ENCODE data around the gene CBL. TPM values are rescaled to one million over a fixed set of nuclear protein-coding genes. Genes with fewer than 3 reads are reported as not detected.

The CBL gene
- polyA plus RNA-seq, 3 donors = 1.7 to 7.3 (median 5.8) TPM

DNA sequence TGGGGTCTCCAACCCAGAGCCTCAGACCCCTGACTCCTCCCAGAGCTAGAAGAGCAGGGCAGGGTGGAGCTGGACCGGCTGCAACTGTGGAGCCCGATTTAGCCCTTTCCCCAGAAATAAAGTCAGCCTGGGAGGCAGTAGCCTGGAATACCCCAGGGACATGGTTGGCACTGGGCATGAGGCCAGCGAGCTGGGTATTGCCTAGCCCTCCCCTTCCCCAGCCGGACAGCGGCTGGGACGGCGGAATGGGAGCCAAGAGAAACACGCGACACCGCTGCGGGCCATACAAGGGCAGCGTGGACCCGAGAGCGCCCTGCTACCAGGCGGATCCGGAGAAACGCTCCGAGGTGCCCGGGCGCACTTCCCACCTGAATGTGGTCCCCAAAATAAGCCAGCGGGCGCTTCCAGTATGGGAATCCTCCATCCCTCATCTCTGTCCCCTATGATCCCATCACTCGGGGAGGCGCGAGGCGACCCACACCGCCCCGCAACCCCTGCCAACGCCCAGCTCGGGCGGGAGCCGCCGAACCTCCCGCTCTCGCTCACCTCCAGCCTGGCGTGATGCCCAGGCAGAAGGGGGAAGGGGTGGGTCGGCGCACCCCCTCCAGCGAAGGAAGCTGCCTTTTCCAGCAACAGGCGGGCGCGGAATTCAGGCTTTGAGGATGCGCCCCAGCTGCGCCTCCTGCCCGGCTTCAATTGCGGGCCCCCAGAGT, 110.0 kb downstream of the CBL start:
- H3K27ac ChIP-seq (ENCODE audit: low read depth, low read length) = peak overlapping the region; percentile 39
- WGBS, 3 donors = 0 to 1% (median 1%) methylated on average over 33 to 46 of the region's 46 CpGs

DNA sequence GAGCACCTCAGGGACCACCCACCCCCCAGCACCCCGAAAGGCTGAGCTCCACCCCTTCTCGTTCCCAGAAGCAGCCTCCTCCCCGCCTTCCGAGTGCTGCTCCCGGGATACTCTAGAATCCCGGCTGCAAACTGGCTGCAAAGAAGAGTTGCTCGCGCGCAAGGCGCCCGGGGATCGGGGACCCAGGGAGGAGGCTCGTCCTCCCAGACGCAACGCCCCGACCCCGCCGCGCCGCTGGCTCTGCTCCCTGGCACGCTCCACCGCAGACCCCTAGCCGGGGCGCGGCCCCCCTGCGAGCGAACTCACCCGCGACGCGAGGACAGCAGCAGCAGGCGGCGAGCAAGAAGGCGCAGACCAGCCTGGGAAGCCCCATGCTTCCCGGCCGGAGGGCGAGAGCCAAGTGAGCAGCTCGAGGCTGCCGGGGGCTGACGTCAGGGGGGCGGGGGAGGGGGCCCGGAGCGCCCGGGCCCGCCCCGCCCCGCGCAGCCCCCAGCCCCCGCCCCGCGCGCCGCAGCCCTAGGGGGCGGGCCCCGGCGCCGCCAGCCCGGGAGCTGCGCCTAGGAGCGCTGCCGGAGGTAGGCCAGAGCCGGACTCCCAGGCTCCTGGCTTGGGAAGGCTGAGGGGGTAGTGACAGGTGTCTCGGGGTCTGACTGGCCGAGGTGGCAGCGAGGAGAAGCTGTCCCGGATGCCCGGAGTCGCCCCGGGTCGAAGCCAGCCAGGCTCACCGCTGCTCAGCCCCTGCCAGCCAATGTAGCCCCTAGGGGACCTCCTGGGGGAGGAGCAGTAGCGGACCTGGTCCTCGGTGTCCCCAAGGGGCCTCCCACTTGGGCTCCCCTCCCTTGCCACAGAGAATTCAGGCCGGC, 110.8 kb downstream of the CBL start, which contains the start of gene MCAM:
Gene MCAM, minus strand, starts transcription at position 402 of the 863 bp plus-strand sequence. Its CDS starts 29 bp downstream, at position 373.
- WGBS, 3 donors = 2 to 5% (median 3%) methylated on average over 58 to 74 of the region's 74 CpGs
- peak within 1 kb of the TSS; percentile 39 for H3K27ac ChIP-seq (ENCODE audit: low read depth, low read length)

DNA sequence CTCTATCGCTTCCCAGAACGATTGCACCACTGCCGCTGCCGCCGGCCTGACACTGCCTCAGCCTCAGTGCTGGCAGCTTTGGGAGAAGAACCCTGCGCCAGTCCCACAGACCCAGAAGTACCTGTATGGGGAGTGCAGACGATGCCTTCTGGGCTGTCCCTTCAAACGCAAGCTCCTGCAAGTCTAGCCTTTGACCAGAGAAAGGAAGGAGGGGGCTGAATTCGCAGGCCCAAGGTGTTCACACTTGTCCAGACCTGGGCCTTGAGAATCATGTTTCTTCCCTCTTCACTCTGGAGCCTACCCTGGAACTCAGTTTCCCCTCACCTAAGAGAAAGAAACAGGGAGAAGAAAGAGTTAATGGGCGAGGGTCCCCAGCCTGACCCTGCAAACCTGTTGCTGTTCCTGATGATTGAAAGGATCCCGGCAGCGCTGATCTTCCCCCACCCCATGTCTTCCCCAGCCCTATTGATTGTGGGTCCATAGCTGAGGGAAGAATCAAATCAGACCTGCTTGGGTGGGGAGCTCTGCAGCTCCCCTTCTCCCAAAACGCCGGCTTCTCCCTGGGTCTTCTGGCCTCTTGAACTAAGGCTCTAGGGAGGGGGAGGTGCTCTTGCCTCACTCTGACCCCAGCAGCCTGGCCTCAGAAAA, 111.6 kb downstream of the CBL start:
- 53 to 77% (median 57%) methylated on average over 14 of the region's 14 CpGs for WGBS, 3 donors
- H3K27ac ChIP-seq (ENCODE audit: low read depth, low read length) = no peak overlapping the region

DNA sequence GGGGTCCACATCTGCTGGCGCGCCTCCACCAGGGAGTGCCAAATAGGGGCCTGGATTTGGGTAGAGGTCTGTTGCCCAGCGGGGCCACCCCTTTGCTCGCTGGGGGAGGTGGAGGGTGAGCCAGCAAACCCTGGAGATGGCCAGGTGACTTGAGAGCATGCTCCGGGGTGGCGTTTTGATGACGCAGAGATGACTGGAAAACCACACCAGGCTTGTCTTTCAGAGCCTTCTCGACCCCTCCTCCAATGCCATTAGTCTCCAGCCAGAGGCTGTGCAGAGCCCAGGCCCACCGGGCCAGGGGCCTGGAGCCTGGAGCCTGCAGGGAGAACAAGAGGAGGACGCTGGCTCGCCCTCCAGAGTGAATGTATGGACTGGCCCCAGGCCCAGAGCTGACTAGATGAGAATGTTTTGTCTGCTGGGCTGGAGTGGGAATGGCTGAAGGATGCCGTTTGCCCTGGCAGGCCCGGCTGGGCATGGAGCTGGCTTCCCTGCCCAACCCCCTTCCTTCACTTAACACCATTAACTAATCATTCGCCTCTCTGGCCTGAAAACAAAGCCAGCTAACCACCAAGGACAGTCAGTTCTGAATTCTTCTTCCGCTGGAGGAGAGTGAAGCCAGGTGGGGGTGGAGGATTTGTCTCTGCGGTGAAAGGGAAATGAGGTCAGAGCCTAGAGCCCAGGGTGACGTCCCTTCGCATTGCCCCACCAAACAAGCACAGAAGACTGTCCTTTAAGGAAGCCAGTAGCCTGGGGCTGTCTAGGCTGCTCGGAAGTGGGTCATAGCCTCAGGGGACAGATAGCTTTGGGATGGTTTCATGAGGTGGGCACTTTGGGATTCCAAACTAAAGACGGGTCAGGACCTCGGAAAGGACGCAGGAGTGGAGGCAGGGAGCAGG, 112.3 kb downstream of the CBL start:
- 54 to 69% (median 58%) methylated on average over 22 of the region's 22 CpGs for WGBS, 3 donors
- no peak overlapping the region for H3K27ac ChIP-seq (ENCODE audit: low read depth, low read length)

DNA sequence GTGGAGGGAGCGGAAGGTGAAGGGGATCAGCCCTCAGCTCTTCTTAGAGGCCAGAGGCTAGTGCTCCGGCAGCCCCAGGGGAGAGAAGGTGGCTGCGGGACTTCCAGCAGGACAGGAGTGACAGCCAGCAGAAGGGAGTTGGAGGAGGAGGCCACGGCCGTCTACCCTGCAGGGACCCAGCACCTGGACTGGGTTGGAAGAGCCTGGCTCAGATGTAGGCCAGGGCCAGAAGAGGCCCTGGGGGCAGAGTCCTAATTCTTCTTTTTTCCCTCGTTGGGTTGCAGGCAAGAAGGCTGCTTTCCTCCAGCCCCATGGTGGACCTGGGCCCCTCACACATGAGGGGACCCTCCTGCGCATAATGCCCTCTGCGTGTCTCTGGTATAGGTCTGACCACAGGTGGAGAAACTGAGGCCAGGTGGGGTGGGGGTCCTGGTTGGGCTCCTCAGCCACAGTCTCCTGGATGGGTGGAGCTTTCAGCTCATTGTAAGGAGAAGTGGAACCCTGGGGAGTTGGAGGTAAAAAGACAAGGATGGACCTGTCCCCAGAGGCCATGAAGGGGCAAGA, 113.1 kb downstream of the CBL start:
- peak overlapping the region; percentile 53 for H3K27ac ChIP-seq (ENCODE audit: low read depth, low read length)
- WGBS, 3 donors = 71 to 90% (median 75%) methylated on average over 7 to 8 of the region's 8 CpGs

DNA sequence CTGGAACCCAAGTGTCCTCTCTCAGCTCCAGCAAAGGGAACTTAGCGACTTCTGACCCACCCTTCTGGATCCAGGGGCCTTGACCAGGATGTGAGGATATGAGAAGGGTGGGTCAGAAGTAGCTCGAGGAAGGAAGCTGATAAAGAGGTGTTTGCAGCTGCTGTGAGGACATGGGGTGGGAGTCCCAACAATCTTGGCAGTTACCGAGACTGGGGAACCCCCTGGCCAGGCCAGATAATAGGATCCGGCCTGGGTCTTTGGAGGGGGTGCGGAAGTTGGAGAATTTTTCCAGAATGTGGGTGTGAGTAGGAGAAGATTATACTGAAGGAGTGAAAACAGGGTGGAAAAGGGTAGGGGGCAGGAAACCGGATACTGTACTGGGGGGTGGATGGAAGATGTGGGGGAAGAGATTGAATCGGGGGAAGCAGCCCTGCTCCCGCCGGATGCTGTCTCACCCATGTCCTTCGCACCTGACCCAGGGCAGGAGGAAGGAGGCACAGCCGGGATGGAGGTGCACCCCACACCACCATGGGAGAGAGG, 113.6 kb downstream of the CBL start:
- H3K27ac ChIP-seq (ENCODE audit: low read depth, low read length) = peak overlapping the region; percentile 53
- 48 to 84% (median 51%) methylated on average over 11 of the region's 11 CpGs for WGBS, 3 donors

- peak overlapping the region; percentile 44 for H3K27ac ChIP-seq (ENCODE audit: low read depth, low read length)
- 34 to 62% (median 36%) methylated on average over 14 to 17 of the region's 17 CpGs for WGBS, 3 donors
These were observed 114.2 kb downstream of the CBL start for GRCh38 chr11:119320240-119320775.

DNA sequence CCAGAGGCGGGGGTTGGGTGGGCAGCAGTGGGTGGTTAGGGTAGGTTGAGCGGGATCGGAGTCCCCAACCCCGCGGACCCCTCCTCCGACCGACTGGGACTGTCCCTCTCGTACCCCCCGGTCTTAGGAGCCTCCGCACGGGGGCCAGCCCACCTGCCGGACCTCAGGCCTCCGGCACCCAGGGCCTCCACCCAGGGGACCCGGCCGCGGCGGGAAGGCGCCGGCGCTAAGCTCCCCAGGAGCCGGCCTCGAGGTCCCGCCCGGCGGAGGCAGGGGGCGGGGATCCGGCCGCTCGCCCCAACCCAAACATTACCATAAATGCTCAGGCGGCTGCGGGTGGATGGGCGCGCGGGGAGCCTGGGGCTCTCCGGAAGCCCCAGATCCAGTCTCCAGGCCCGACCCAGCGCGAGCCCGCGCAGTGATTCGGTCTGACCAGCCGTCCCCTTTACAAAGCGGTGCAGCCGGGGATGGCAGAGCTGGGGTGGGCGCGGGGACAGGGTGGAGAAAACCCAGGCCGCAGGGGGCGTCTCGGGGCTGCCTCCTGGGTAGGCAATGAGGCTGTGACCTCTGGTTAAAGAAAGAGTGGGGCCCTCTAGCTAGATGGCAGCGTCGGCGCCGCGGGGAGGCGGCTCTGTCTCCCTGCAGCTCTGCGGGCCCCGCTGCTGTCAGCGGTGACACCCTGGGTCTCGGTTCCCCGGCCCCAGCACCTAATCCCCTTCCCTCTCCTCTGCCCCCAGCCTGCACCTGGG, 114.8 kb downstream of the CBL start:
- WGBS, 3 donors = 1 to 4% (median 3%) methylated on average over 42 to 60 of the region's 60 CpGs
- peak overlapping the region; percentile 44 for H3K27ac ChIP-seq (ENCODE audit: low read depth, low read length)

DNA sequence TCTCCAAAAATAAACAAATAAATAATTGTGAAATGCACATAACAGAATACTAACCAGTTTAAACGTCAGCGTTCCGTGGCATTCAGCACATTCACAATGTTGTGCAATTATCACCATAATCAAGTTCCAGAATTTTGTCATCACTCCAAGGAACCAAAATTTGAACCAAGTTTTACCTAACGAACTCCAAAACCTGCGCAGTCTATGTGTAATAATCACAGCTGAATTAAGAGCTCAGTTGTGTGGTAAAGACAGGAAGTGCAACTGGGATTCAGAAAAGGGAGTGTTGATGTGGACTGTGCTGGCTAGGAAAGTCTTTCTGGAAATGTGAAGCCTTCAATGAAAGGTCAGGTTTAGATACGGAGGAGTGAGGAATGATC, 116.2 kb downstream of the CBL start:
- 37 to 61% (median 43%) methylated on average over 6 of the region's 6 CpGs for WGBS, 3 donors
- H3K27ac ChIP-seq (ENCODE audit: low read depth, low read length) = no peak overlapping the region

DNA sequence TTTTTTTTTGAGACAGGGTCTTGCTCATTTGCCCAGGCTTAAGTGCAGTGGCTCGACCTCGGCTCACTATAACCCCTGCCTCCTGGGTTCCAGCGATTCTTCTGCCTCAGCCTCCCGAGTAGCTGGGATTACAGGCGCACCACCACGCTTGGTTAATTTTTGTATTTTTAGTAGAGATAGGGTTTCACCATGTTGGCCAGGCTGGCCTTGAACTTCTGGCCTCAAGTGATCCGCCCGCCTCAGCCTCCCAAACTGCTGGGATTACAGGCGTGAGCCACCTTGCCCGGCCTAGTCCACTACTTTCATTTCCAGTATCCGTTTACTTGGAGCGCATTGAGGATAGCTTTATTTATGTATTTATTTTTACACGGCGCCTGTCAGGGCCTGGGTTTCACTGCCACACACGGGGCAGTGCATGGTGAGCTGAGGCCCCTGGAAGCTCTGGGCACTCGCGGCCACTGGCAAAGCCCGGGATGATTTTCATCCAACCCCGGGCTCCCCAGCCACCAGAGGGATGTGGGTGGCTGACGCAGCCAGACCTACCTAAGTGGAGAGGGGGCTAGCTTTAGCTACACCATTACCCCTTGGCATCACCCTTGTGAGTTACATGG, 116.9 kb downstream of the CBL start:
- H3K27ac ChIP-seq (ENCODE audit: low read depth, low read length) = no peak overlapping the region
- 84 to 86% (median 85%) methylated on average over 20 of the region's 20 CpGs for WGBS, 3 donors

GRCh38 chr11:119323532-119324033, 117.4 kb downstream of the CBL start:
- WGBS, 3 donors = 17 to 20% (median 18%) methylated on average over 8 of the region's 8 CpGs
- no peak overlapping the region for H3K27ac ChIP-seq (ENCODE audit: low read depth, low read length)

DNA sequence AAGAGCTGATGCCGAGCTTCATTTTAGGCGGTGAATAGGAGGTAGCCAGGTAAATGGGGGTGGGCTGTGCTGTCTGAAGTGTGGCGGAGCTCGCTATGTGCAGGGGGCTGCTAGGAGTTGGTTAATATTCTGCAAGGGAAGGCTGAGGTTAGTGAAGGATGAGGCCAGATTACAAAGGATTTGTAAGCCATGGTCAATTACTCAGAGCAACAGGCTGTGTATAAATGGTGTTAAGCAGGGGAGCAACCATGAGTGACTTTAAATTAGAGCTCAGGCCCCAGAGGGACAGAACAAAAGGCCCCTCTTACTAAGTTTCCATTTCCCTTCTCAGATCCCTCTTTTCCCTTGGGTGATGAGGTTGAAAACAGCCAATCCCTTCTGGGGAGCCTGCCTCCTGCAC, 118.0 kb downstream of the CBL start:
- 49 to 68% (median 57%) methylated on average over 4 of the region's 4 CpGs for WGBS, 3 donors
- no peak overlapping the region for H3K27ac ChIP-seq (ENCODE audit: low read depth, low read length)

GRCh38 chr11:119329320-119329719, 123.2 kb downstream of the CBL start:
- no peak overlapping the region for H3K27ac ChIP-seq (ENCODE audit: low read depth, low read length)
- WGBS, 3 donors = 58 to 69% (median 63%) methylated on average over 2 of the region's 2 CpGs

- no peak overlapping the region for H3K27ac ChIP-seq (ENCODE audit: low read depth, low read length)
- WGBS, 3 donors = 29 to 41% (median 37%) methylated on average over 1 of the region's 1 CpG
These were observed 124.1 kb downstream of the CBL start for GRCh38 chr11:119330237-119330636.

DNA sequence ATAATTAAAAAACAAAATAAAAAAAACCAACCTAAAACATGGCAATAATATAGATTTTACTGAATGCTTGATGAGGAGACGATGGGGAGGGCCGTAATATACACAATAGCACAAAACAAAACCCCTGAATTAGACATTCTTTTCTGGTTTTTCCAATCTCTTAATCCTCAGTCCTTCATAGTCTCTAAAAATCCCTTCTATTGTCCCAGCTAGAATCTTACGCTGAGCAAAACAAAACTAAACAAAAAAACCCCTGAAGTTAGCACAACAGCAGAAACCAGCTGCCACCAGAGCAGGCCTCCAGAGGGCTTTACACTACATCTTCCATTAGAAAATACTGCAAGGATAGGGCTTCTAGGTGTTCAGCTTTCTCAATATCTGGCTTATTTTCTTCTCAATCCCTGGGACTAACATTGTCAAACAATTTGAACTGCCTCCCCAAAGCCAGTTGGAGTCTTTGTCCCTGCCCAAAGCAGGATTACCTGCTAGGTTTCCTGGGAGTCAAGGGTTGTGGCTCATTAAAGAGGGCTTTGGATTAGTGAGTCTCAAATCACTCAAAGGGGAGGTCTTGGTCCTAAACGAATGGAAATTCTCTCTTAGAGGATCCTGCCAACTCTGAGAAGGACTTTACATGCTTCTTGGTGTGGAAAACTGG, 126.1 kb downstream of the CBL start:
- 83 to 84% (median 83%) methylated on average over 4 of the region's 4 CpGs for WGBS, 3 donors

More for the DNA sequence above, 126.1 kb downstream of the CBL start:
- no peak overlapping the region for H3K27ac ChIP-seq (ENCODE audit: low read depth, low read length)
